Cardiac fibroblast (primary cell): ENCODE data around the gene ATP6V0A4.
"Not testable (repeated sequence)": the region's sequence is repeated elsewhere in the genome, so short reads cannot be mapped to it uniquely, and the experiment has no call there.

ENCODE experiments used
- DNase-seq, 2 donors: peaks; one replicate each; pipeline versions ENCODE4 v3.0.0 to v3.0.0-alpha.2; 2010; ENCODE audit warnings: low read depth in 2 of 2
- H3K4me3 ChIP-seq, 2 donors: replicated peaks in 1 of 2; 1 replicate in 1 of 2; 2 replicates in 1 of 2; pipeline ENCODE4 v1.5.1; 2011; ENCODE audit warnings: low read depth in 2 of 2, low read length in 2 of 2, mild to moderate bottlenecking in 2 of 2, moderate library complexity in 1 of 2
- CTCF ChIP-seq: IDR thresholded peaks from one replicate; pipeline ENCODE4 v1.5.1; 2011; ENCODE audit warnings: low read depth, mild to moderate bottlenecking, low read length, inconsistent platforms

The ATP6V0A4 gene

GRCh38 chr7:138822867-138823535 lies 25.0 kb upstream of the ATP6V0A4 start:
- H3K4me3 ChIP-seq, result no peak overlapping the region
- TF ChIP-seq CTCF, result no peak
- DNase-seq, result no peak

- TF ChIP-seq CTCF, result no peak
- H3K4me3 ChIP-seq, result no peak overlapping the region
- no peak for DNase-seq
Measured at GRCh38 chr7:138821912-138822311, 23.9 kb upstream of the ATP6V0A4 start.

- H3K4me3 ChIP-seq, result no peak overlapping the region
- TF ChIP-seq CTCF, result no peak
- no peak for DNase-seq
Measured at GRCh38 chr7:138819625-138820024, 21.6 kb upstream of the ATP6V0A4 start.

- H3K4me3 ChIP-seq, result no peak overlapping the region
- DNase-seq, result no peak
- no peak for TF ChIP-seq CTCF
Measured at GRCh38 chr7:138816650-138817049, 18.7 kb upstream of the ATP6V0A4 start.

DNA sequence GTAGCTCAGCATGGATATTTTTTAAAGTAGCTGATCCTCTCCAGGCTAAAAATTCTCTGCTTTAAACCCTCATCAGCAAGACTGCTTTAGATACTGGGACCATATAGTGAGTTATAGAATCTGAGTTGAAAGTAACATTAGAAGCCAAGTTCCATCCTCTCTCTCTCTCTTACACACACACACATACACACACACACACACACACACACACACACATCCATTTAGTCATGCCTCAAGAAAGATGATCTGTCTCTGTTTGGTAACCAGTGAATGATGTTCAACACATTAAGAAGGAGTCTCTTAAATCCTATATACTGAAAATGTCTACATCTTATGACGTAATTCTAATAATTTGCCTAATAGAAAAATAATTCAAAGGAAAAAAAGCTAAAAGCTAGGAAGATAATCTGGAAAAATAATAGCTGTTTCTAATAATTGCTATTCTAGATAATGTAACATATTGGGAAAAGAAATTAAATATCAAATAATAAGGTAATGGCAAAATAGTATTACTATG lies 16.9 kb upstream of the ATP6V0A4 start:
- no peak overlapping the region for H3K4me3 ChIP-seq
- no peak for DNase-seq
- no peak for TF ChIP-seq CTCF

DNA sequence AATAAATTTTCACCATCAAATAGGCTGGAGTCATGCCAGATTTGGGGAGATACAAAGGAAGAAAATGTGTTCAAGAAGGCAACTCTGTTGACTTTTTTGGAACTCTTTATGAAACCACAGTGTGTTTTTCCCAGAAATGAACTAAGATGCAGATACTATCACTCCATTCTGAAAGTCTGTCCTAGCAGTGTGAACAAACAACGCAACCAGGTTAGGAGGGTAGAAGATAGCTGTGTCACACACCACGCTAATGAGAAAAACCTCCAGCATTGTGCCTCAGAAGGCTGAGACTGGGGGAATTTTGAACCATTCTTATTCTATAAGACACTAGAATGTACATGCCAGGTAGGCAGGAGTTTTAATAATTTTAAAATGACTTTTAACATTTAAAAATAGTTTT lies 15.9 kb upstream of the ATP6V0A4 start:
- DNase-seq, result no peak
- no peak for TF ChIP-seq CTCF

GRCh38 chr7:138811327-138811726 lies 13.3 kb upstream of the ATP6V0A4 start:
- not testable (repeated sequence) for DNase-seq, H3K4me3 ChIP-seq

More for the DNA sequence above, 15.9 kb upstream of the ATP6V0A4 start:
- no peak overlapping the region for H3K4me3 ChIP-seq
